GDM1 (cell line): ENCODE measurements around the gene QRICH1.

Experiments
- DNase-seq: peaks from one replicate; lab custom pipeline; 2025; lab: John Stamatoyannopoulos, UW

QRICH1 gene, protein sequence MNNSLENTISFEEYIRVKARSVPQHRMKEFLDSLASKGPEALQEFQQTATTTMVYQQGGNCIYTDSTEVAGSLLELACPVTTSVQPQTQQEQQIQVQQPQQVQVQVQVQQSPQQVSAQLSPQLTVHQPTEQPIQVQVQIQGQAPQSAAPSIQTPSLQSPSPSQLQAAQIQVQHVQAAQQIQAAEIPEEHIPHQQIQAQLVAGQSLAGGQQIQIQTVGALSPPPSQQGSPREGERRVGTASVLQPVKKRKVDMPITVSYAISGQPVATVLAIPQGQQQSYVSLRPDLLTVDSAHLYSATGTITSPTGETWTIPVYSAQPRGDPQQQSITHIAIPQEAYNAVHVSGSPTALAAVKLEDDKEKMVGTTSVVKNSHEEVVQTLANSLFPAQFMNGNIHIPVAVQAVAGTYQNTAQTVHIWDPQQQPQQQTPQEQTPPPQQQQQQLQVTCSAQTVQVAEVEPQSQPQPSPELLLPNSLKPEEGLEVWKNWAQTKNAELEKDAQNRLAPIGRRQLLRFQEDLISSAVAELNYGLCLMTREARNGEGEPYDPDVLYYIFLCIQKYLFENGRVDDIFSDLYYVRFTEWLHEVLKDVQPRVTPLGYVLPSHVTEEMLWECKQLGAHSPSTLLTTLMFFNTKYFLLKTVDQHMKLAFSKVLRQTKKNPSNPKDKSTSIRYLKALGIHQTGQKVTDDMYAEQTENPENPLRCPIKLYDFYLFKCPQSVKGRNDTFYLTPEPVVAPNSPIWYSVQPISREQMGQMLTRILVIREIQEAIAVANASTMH

GRCh38 chr3:49093853-49094767 is at the start of gene QRICH1:
Gene QRICH1, minus strand, starts transcription at chr3:49094071. Its CDS starts 17,054 bp downstream, at chr3:49077017.
- DNase-seq: peak; percentile 97

GRCh38 chr3:49140080-49140479 is 46.2 kb upstream of the QRICH1 start:
- DNase-seq: no peak

DNA sequence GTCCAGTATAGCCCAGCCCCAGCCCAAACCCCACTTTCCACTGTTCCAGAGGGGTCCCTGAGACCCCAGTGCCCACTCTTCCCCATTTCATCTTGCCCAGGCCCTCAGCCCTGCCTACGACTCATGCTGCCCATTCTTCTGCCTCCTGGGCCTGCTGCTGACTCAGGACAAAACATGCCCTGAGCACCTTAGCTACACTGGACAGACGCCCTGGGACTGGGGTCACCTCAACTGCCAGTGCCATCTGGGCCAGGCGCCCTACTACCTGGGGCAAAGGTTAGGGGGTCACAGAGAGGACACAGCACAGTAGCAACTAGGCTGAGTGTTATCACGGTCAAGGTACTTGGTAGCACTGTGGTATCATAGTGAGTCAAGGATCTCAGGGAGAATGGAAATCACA is 41.6 kb upstream of the QRICH1 start:
- no peak for DNase-seq

DNA sequence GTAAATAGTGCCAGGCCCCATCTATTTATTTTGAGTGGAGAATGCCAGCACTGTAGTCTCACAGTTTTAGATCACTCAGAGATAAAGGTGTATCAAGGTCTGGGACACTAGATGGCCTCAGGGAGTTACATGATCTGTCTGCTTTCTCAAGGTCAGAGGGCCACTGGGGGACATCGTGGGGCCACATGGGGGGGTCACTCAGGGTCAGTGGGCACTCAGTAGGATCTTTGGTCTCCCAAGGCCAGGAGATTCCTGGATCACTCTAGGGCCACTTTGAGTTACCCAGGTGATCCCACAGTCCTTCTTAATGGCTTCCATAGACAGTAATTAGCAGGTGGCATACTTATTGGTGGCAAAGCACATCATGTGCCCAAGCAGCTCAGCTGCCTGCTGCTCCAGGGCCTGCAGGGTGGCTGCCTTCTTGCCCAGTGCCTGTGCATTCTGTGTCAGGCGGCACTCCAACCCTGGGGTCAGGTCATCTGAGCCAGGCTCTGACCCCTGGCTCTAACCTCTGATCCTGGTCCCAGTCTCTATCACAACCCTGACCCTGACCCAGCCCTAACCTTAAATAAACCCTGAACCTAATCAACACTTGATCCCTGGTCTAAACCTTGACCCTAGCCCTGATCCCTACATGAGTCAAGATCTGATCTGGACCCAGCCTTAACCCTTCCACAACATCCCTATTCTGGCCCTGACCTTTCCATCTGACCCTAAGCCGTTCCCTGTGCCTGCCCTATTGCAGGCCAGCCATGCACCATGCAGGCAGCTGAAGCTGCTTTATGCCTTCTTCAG is 40.8 kb upstream of the QRICH1 start:
- DNase-seq: no peak

GRCh38 chr3:49133226-49133951 is 39.5 kb upstream of the QRICH1 start:
- DNase-seq: no peak

GRCh38 chr3:49132437-49133225 is 38.8 kb upstream of the QRICH1 start, which contains the start of gene LAMB2:
Gene LAMB2, minus strand, starts transcription at chr3:49133050. Its CDS starts 183 bp downstream, at chr3:49132867.
- no peak for DNase-seq

GRCh38 chr3:49132073-49132436 is 38.2 kb upstream of the QRICH1 start:
- DNase-seq: no peak

DNA sequence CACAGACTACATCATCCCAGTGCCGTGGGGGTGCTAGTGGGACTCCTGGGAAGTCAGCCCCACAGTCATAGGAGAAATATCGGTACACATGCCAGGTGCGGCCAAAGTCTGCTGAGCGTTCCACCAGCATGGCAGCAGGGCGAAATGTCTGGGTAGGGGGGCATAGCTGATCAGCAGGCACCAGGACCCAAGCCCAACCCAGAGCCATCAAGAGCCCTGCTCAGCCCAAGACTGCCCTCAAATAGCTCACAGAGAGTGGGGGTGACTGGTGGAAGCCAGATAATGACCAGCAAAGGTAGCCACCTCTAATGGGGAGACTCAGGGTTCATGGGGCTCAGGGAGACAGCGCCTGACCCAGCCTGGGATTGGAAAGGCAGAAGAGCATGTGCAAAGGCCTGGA is 37.7 kb upstream of the QRICH1 start:
- DNase-seq: no peak

- no peak for DNase-seq
Observed at GRCh38 chr3:49131040-49131439, 37.2 kb upstream of the QRICH1 start.

DNA sequence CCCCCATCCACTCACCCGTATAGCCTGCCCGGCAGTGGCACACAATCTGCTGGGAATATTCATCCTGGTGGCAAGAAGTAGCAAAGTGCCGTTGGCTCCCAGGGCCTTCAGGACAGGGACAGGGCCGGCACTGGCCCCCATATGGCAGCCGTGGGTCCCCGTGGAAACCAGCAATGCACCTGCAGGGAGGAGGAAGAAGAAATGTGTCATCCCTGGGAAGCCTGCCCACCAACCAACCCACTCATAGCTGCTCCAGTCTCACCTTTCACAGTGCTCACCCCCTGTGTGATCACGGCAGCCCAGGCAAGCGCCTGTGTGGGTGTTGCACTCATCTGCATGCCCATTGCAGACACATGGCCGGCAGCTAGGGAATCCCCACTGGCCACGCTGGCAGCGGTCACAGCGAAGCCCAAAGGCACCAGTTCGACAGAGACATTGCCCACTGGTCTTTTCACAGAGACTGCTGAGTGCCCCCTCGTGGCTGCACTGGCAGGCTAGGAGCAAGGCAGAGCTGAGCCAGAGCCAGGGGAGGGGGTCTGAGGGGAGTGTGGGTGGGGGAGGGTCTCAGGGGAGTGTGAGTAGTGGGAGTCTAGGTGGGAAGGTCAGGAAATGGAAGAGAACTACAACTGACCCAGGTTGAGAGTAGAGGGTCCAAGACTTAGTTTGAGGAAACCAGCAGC is 31.3 kb upstream of the QRICH1 start:
- DNase-seq: no peak

GRCh38 chr3:49124203-49124602 is 30.3 kb upstream of the QRICH1 start:
- no peak for DNase-seq

DNA sequence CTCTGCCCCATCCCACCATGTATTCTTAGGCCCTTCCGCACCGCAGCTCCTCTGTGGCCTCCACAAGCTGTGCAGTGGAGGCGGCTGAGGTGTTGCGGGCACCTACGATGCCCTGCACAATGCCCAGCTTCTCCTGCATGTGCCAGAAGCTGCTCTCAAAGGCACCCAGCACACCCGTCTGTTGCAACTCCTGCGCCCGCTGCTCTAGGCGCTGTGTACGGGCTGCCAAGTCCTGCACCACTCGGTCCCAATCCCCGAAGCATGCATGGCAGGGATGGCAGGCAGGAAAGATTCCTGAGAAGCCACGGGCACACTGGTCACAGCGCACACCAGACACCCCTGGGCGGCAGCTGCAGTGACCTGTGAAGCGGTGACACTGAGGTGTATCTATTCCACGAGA is 29.8 kb upstream of the QRICH1 start:
- DNase-seq: no peak

DNA sequence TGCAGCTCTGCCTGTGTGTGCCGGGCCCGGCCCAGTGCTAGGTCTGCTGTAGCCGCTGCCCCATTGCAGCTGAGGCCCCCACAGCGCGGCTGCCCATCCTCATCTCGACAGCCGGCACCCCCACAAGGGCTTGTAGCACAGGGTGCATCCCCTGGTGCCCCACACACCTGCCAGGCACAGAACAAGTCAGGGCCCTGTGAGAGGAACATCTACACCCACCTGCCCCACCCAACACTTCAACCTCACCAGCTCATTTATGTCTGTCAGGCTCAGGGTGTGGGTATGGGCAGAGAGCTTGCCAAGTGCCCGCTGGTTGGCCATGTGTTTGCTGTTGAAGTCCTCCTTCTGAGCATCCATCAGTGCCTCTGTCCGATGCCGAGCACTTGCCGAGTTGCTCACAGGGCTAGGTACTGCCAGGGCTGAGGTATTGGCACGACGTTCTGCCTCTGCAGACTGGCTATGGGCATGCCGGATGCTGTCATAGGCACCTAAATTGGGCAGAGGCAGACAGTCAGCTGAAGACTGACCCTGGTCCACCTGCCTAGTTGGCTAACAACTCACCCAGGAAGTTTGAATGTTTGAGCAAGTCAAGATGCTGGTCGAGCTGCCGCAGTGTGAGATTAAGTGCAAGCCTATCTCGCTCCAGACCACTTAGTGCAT is 29.1 kb upstream of the QRICH1 start:
- DNase-seq: no peak

GRCh38 chr3:49122451-49122850 is 28.6 kb upstream of the QRICH1 start:
- DNase-seq: no peak

DNA sequence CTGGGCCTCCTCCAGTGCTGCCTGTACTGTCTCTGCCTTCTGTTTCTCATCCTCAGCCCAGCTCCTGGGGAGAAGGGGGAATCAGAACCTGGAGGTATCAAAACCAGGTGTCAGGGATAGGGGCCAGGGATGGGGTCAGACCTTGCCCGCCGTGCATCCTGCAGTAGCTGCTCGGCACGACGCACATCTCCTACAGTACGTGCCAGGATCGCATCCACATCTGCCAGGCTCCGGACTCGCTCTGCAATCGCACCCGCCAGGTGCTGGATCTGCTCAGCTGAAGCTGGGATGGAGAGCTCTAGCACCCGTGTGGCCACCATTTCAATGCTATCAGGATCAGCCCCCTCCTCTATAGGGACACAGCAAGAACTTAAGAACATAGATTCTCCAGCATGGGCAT is 28.2 kb upstream of the QRICH1 start:
- DNase-seq: no peak

- DNase-seq: no peak
Observed at GRCh38 chr3:49121132-49121736, 27.4 kb upstream of the QRICH1 start.

- peak; percentile 93 for DNase-seq
Observed at GRCh38 chr3:49120438-49121131, 26.7 kb upstream of the QRICH1 start, which contains the start of gene USP19. Gene USP19, minus strand, starts transcription at chr3:49120823. Its CDS starts 1,678 bp downstream, at chr3:49119145.

DNA sequence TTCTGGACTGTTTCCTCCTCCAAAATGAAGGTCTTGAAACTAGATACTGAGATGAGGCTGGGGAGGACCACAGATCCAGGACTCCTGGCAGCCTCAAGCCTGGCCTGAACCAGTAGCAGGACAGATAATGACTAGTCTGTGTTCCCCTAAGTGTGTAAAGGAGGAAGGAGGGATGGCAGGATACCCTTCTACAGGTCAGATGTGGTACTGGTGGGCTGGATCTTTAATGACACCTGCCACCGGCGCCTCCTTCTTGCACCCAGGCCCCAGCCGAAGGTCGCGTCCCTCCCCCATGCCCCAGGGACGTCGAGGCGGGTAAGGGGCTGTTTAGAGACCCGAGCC is 26.2 kb upstream of the QRICH1 start:
- DNase-seq: no peak
